ENCODE measurements around the gene PDIA3.
"Not testable (repeated sequence)": the region's sequence is repeated elsewhere in the genome, so short reads cannot be mapped to it uniquely, and the experiment has no call there.

The PDIA3 gene

DNA sequence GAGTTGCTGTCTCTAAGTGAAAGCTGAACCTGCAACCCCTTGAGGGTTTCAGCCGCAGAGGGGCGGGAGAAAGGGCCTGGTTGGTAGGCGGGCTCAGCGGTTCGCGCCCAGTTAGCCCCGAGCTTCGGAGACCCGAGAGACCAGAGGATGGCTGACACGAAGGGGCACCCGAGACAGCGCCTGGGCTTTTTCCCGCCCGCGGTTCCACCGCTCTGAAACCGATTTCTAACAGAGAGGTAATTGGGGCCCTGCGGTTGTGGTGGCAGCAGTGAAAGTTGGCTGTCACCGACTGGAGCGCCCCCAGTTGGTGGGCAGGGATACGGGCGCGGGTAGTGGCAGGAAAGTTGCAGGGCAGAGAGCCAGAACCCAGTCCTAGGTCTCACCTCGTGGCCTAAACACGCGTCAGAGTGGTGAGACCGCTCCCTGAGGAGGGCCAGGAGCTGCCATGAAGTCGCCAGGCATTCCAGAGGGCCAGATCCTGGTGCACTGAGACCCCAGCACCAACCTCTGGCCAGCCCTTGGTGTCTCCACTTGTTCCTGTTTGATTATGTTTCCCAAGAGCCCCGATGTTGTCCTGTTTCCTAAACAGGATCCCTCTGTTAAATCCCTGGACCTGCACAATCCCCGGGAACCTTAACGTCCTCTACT, 31.2 kb downstream of the PDIA3 start:
- DNase-seq, result peak; percentile 85

DNA sequence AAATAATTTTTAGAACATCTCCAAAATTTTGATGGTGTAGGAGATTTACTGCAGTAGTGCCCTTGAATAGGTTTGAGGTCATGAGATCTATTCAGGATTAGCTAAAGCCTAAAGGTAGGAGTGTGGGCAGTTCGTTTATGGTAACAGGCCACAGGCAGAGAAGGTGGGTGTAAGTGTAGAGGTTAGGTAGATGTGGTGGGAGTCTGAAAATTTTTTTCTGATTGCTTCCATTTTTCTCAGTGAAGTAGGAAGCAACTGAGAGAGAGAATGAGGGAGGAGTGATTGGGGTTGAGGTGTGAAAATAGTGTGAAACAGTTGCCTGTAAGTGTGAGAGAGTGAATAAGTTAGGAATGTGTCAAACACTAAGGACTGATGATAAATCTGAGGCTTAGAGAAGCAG, 32.8 kb downstream of the PDIA3 start:
- DNase-seq, result no peak

DNA sequence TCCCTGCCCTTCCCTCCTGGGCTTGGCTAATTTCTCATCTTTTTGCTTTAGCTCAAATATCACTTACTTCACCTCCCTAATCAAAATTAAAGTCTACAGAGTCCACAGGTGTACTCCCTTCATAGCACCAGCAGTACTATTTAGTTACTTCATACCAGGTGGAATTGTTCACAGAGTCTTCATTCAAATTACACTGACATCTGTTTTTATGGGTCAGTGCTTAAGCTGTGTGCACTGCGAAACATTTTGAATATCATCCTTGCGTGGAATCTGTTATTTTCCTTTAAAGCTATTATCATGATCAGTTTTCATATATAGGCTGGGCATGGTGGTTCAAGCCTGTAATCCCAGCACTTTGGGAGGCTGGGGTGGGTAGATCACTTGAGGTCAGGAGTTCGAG, 43.2 kb downstream of the PDIA3 start:
- no peak for DNase-seq

- DNase-seq, result peak; percentile 99
Measured at GRCh38 chr15:43791993-43792760, 45.9 kb downstream of the PDIA3 start, which contains the start of gene SERF2. SERF2 (plus strand) TSS chr15:43792320; CDS start chr15:43792377, 57 bp downstream.

GRCh38 chr15:43792761-43793476, 46.7 kb downstream of the PDIA3 start:
- DNase-seq, result peak; percentile 31

DNA sequence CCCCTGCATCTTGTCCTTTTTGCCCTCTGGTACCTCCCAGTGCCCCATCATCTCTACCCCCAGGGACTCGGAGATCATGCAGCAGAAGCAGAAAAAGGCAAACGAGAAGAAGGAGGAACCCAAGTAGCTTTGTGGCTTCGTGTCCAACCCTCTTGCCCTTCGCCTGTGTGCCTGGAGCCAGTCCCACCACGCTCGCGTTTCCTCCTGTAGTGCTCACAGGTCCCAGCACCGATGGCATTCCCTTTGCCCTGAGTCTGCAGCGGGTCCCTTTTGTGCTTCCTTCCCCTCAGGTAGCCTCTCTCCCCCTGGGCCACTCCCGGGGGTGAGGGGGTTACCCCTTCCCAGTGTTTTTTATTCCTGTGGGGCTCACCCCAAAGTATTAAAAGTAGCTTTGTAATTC, 47.4 kb downstream of the PDIA3 start:
- DNase-seq, result no peak

DNA sequence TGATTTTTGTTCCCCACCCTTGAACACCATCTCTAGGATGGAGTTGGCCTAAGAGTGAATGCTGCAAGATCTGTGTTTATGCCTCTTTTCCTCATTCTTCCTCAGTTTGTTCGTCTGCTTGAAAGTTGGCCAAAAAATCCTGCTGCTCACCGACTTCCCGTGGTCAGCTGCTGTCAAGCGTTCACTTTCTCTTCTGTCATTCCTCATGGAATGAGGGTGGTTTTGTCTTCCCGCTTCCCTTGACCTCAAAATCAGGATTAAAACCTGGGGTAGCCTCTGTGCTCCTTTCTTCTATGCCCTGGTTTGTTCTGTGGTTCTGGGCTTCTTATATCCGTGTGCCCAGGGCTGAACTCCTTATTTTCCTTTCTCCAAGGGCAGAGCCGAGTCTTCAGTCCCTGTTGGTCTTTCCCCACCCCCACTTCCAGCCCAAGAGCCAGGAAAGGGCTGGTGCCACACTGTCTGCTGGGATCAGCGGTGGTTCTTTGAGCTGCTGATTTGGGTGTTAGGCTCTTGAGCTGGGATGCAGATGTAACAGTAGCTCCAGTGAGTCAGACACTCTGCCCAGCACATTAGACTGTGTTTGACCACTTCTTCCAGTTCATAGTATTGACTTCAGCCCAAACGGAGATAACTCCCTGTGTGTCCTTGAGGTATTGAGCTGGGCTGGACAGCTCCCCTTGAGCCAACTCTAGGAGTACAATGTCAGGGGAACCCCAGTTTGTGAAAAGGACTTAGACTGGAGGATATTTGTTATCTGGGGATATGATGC, 48.2 kb downstream of the PDIA3 start:
- DNase-seq, result no peak

GRCh38 chr15:43795197-43795596, 49.0 kb downstream of the PDIA3 start:
- DNase-seq, result no peak

DNA sequence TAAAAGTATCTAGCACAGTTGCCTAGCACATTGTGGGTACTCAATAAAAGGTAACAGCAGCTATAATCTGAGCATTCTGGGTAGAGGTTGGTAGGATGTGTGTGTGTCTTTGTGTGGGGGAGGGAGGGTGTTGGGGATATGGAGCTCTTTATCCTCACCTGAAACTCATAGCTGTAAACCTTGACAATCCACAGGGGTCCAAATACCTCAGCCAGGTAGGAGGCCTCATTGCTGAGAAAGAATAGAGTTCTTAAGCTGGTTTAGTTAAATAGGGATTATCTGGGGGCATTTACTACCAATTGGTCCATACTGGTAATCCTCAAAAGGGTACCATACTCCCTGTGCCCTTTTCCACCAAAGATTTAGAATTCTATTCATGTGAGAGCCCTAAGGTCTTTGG, 49.8 kb downstream of the PDIA3 start:
- DNase-seq, result no peak

- DNase-seq, result no peak
Measured at GRCh38 chr15:43796566-43796965, 50.3 kb downstream of the PDIA3 start.

DNA sequence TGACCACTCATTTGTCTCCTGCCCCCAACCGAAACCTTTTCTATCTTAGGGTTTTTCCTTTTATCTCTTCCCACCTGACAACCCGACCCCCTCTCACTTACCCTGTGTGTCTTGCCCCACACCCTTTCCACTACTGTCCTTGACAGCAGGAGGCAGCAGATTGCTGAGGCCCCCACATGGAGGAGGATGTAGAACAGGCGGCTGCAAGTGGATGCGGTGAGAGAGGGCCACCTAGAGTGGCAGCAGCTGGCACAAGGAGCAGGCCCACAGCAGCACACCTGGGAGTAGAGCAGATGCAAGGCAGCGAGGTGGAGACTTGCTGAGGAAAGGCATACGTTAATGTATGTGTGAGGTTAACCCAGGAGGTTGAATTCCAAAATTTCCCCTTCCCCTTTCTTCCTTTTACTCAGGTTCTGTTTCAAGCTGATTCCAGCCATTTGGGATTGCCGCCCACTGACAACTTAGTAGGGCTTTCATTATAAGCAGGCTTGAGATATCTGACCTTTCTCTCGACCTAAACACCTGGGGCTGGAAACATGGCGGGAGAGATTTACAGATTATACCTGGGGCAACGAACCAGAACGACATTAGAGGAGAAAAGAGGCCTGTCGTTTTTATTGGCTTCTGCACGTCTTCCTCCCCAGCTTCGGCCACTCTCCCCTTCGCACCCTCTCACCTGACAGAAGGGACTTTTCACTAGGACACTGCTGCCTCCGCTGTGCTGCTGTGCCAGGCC, 53.1 kb downstream of the PDIA3 start:
- no peak for DNase-seq

GRCh38 chr15:43799945-43800285, 53.7 kb downstream of the PDIA3 start, which contains the start of gene SERINC4:
SERINC4 (minus strand) TSS chr15:43800220; CDS start chr15:43799986, 234 bp downstream.
- DNase-seq, result no peak

DNA sequence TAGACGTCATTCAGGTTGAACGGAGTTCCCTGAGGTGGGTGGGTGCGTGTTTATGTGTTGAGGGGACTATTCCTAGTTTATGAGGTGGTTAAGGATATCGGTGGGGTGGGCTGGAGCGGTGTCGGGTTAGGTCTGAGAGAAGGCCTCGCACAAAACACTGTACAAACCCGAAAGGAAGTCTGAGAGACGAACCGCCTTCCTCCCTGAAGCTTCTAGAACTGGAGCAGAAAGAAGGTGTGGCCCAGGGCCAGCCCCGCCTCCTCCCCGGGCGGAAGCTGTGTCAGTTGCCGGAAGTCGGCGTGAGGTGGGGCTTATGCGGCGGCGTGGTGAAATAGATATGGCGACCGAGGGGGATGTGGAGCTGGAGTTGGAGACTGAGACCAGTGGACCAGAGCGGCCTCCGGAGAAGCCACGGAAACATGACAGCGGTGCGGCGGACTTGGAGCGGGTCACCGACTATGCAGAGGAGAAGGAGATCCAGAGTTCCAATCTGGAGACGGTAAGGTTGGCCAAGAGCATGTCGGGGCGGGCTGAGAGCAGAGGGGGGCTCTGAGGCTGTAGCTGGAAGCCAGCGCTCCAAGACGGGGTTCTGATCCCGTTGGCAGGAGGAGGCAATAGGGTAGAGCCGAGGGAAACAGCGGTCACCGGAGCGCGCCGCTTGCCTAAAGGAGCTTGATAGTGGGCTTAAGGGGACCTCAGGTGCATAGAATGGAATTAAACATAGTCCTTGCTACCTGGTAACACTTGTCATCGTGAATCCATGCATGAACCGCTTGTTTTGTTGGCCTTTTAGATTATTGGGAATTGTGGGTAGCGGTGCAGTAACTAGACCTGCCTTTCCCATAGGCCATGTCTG, 54.3 kb downstream of the PDIA3 start, which contains the start of gene HYPK:
HYPK (plus strand) TSS at position 314 of the 856 bp plus-strand sequence; CDS start at position 338, 24 bp downstream.
- DNase-seq, result peak; percentile 93

GRCh38 chr15:43802676-43803075, 56.4 kb downstream of the PDIA3 start:
- not testable (repeated sequence) for DNase-seq

DNA sequence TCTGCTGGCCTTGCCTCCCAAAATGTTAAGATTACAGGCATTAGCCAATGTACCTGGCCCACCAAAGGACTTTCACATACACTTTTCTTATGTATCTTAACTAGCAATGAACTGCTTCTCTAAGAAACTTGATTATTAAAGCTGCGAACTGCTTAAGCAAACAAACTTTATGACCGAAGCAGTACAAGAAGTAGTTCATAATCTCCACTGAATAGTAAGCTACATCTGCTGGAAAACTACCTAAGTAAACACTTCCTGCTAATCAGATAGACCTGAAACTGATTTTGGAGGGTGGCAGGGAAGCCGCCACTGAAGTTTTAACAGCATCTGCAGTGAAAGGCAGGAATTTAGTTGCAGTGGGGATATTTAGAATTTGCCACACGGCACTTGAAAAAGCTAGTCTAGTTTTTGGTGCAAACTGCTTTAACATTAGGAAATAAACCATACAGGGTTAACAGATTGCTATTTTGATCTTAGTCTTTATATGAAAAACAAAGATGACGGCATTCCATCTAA, 62.3 kb downstream of the PDIA3 start:
- DNase-seq, result no peak

DNA sequence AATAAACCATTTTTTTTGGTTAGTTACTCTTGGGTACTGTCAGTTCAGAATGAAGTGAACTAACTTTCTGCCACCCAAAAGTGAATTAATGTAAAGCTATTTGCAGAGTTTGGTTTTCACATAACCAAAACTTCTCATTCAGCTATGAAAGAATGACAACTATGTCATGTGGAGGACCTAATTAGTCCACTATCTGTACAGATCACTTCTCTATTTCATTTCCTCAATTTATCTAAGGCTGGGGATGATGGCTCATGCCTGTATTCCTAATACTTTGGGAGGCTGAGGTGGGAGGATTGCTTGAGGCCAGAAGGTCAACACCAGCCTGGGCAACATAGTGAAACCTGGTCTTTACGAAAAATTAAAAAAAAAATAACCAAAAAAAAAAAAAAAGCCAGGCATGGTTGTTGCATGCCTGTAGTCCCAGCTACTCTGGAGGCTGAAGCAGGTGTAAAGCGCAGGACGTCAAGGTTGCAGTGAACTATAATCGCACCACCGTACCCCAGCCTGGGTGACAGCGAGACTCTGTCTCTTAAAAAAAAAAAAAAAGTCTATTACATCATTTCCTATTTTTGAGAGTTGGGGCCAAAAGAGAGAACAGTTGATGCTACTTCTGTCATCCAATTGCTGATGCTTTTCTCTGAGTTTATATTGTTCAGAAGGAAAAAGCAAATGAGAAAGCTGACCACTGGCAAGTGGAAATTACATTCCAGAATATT, 62.9 kb downstream of the PDIA3 start:
- no peak for DNase-seq

- not testable (repeated sequence) for DNase-seq
Measured at GRCh38 chr15:43815064-43815463, 68.8 kb downstream of the PDIA3 start.

DNA sequence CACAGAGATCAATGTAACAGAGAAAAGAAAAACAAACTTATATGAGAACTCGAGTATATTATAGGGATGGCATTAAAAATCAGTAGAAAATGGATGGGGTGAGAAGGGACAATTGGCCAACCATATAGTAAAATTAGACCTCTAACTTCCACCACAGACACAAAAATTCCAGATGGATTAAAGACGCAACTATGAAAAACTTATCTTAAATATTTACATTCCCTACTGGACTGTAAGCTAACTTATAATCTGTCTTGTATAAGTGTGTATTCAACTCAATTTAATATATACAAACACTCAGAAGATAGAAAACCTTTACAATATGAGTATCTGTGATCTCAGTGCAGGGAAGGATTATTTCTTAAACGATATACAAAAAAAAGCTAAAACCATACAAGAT, 75.3 kb downstream of the PDIA3 start:
- no peak for DNase-seq

Data from activated T-cell treated with anti-CD3 and anti-CD28 coated beads, Interleukin-2, amount 50 U/mL, for 1 hour (primary cell).